ENCODE results near the gene PAPPA2.

The PAPPA2 gene

DNA sequence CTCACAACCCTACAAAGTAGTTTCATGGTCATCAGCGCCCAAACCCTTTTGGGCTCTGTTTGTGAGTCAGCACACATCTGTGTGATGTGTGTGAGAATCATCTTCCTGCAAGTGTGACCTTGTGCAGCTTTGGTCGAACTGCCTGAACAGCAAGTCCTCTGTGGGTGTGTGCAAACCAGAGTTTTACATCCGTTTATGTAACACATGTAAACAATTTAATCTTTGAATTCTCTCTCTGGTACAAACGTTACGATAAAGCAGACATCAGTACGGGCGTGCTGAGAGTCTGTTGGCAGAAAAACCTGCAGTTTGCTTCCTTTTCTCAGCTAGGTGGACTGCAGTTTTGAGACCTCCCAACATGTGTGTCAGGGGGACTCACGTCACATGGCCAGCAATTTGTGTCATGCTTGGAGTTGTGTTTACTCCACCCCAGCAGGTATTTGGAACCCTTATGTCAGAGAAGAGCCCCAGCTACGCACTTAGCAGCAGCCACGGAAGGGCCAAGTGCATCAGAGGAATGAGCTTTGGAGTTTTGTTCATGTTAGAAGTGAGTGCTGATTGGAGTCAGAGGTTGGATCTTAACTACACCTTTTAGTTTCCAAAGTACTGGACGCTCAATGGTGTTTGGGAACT, 230.8 kb downstream of the PAPPA2 start:
- Histone ChIP-seq H3K4me2 (ENCODE audit: low read depth, low read length) (no peak overlapping the region), H3K4me3 (ENCODE audit: low read length) (no peak overlapping the region), H3K27ac (ENCODE audit: low read length) (no peak overlapping the region), H4K20me1 (ENCODE audit: insufficient read depth, low read length) (no peaks in the 10 kb centered on the region), H3K4me1 (ENCODE audit: low read length) (peaks cover 21% of the 10 kb centered on the region), H3F3A (ENCODE audit: insufficient read depth, low read length) (no peaks in the 10 kb centered on the region), H3K9ac (ENCODE audit: low read length) (no peak overlapping the region), H2AFZ (ENCODE audit: low read length) (no peak overlapping the region), H3K79me2 (ENCODE audit: low read length) (no peaks in the 10 kb centered on the region), H3K27me3 (replicated peaks; ENCODE audit: insufficient read depth, low read length) (no peaks in the 10 kb centered on the region), H3K36me3 (replicated peaks; ENCODE audit: insufficient read depth, low read length) (no peaks in the 10 kb centered on the region), H3K9me2 (replicated peaks; ENCODE audit: insufficient read depth, low read length) (no peaks in the 10 kb centered on the region), H3K9me3 (replicated peaks; ENCODE audit: insufficient read depth, low read length) (no peaks in the 10 kb centered on the region)
- no peak for DNase-seq
- TF ChIP-seq, protein P1, sequence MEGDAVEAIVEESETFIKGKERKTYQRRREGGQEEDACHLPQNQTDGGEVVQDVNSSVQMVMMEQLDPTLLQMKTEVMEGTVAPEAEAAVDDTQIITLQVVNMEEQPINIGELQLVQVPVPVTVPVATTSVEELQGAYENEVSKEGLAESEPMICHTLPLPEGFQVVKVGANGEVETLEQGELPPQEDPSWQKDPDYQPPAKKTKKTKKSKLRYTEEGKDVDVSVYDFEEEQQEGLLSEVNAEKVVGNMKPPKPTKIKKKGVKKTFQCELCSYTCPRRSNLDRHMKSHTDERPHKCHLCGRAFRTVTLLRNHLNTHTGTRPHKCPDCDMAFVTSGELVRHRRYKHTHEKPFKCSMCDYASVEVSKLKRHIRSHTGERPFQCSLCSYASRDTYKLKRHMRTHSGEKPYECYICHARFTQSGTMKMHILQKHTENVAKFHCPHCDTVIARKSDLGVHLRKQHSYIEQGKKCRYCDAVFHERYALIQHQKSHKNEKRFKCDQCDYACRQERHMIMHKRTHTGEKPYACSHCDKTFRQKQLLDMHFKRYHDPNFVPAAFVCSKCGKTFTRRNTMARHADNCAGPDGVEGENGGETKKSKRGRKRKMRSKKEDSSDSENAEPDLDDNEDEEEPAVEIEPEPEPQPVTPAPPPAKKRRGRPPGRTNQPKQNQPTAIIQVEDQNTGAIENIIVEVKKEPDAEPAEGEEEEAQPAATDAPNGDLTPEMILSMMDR (IDR thresholded peaks at IDR 0.05; ENCODE audit: low read length): no peak

DNA sequence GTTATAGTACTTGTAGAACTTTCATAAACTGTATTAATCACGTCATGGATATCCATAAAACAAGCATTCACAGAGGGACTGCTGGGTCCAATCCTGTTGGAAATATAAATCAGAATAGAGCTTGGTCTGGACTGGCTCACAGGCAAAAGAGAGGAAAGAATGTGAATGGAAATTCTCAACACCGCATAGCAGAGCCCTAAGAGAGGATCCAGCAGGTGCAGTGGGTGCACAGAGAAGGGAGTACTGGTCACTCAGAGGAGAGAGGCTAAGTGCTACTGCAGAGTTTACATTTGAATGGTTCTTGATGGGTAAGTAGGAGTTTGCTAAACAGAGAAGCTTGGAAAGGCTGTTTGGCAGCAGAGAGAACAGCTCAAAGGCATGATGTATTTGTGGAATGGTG, 231.7 kb downstream of the PAPPA2 start:
- no peak for DNase-seq
- no peak overlapping the region for H2AFZ ChIP-seq (ENCODE audit: low read length)
- H3K9me2 ChIP-seq (replicated peaks; ENCODE audit: insufficient read depth, low read length): no peaks in the 10 kb centered on the region
- no peaks in the 10 kb centered on the region for H3F3A ChIP-seq (ENCODE audit: insufficient read depth, low read length)
- H3K27ac ChIP-seq (ENCODE audit: low read length): no peak overlapping the region
- H3K9ac ChIP-seq (ENCODE audit: low read length): no peak overlapping the region
- H3K9me3 ChIP-seq (replicated peaks; ENCODE audit: insufficient read depth, low read length): no peaks in the 10 kb centered on the region
- TF ChIP-seq EZH2 (optimal IDR thresholded peaks at IDR 0.05; ENCODE audit: low read depth, low read length) (no peak), EZH2phosphoT487 (IDR thresholded peaks at IDR 0.05; ENCODE audit: low read length) (no peak)
- TF ChIP-seq, protein P1 (IDR thresholded peaks at IDR 0.05; ENCODE audit: low read length): no peak
- peaks cover 21% of the 10 kb centered on the region for H3K4me1 ChIP-seq (ENCODE audit: low read length)
- no peak overlapping the region for H3K4me2 ChIP-seq (ENCODE audit: low read depth, low read length)
- no peak overlapping the region for H3K4me3 ChIP-seq (ENCODE audit: low read length)
- H3K36me3 ChIP-seq (replicated peaks; ENCODE audit: insufficient read depth, low read length): no peaks in the 10 kb centered on the region
- H3K79me2 ChIP-seq (ENCODE audit: low read length): no peaks in the 10 kb centered on the region
- no peaks in the 10 kb centered on the region for H3K27me3 ChIP-seq (replicated peaks; ENCODE audit: insufficient read depth, low read length)
- H4K20me1 ChIP-seq (ENCODE audit: insufficient read depth, low read length): no peaks in the 10 kb centered on the region

DNA sequence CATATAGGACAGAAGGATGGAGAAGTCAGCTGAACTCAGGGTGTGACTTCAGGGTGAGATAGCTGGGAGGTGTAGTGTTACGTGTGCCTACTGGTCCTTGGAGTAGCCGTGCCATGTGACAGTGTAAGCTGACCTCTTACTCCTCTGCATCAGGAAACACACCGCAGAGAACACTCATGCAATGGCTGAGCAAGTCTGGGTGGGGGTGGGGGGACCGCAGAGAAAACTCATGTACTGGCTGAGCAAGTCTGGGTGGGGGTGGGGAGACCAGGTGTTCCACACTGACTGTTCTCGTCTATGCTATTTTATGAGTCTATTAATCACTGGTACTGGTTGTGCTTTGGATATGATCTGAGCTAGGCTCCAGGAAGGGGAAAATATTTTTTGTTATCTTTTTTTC, 233.1 kb downstream of the PAPPA2 start:
- H2AFZ ChIP-seq (ENCODE audit: low read length): no peak overlapping the region
- no peaks in the 10 kb centered on the region for H3K27me3 ChIP-seq (replicated peaks; ENCODE audit: insufficient read depth, low read length)
- H3K79me2 ChIP-seq (ENCODE audit: low read length): no peaks in the 10 kb centered on the region
- H3K36me3 ChIP-seq (replicated peaks; ENCODE audit: insufficient read depth, low read length): no peaks in the 10 kb centered on the region
- no peak overlapping the region for H3K27ac ChIP-seq (ENCODE audit: low read length)
- no peaks in the 10 kb centered on the region for H4K20me1 ChIP-seq (ENCODE audit: insufficient read depth, low read length)
- TF ChIP-seq EZH2phosphoT487 (IDR thresholded peaks at IDR 0.05; ENCODE audit: low read length) (no peak), EZH2 (optimal IDR thresholded peaks at IDR 0.05; ENCODE audit: low read depth, low read length) (no peak)
- DNase-seq: peak; percentile 53
- peaks cover 26% of the 10 kb centered on the region for H3K4me1 ChIP-seq (ENCODE audit: low read length)
- no peak overlapping the region for H3K4me3 ChIP-seq (ENCODE audit: low read length)
- no peak overlapping the region for H3K4me2 ChIP-seq (ENCODE audit: low read depth, low read length)
- H3K9me3 ChIP-seq (replicated peaks; ENCODE audit: insufficient read depth, low read length): no peaks in the 10 kb centered on the region
- H3K9ac ChIP-seq (ENCODE audit: low read length): no peak overlapping the region
- H3F3A ChIP-seq (ENCODE audit: insufficient read depth, low read length): no peaks in the 10 kb centered on the region
- H3K9me2 ChIP-seq (replicated peaks; ENCODE audit: insufficient read depth, low read length): no peaks in the 10 kb centered on the region

DNA sequence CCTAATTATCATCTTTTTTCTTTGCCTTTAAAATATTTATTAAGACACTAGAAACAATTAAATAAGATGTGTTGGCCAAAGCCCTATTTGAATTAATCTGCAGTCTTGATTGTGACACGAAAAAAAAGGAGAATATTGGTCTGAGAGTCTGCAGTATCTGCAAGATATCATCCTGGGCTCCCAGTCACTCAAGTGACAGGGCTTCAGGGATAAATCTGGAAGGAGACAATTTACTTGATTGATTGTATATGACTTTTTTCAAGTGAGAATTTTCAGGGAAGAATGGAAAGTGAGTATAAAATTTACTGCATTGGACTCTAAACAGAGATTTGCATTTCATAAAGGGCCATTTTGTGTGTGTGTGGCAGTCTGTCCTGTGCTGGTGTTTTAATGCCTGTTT, 233.7 kb downstream of the PAPPA2 start:
- no peaks in the 10 kb centered on the region for H3K9me2 ChIP-seq (replicated peaks; ENCODE audit: insufficient read depth, low read length)
- no peak overlapping the region for H3K4me3 ChIP-seq (ENCODE audit: low read length)
- H3K4me1 ChIP-seq (ENCODE audit: low read length): peaks cover 26% of the 10 kb centered on the region
- H4K20me1 ChIP-seq (ENCODE audit: insufficient read depth, low read length): no peaks in the 10 kb centered on the region
- H3K27me3 ChIP-seq (replicated peaks; ENCODE audit: insufficient read depth, low read length): no peaks in the 10 kb centered on the region
- no peak overlapping the region for H2AFZ ChIP-seq (ENCODE audit: low read length)
- DNase-seq: no peak
- H3K9me3 ChIP-seq (replicated peaks; ENCODE audit: insufficient read depth, low read length): no peaks in the 10 kb centered on the region
- no peaks in the 10 kb centered on the region for H3K79me2 ChIP-seq (ENCODE audit: low read length)
- 0 out of 2 replicates have a peak, but pooled peaks cover 3% of the 10 kb centered on the region for H3F3A ChIP-seq (ENCODE audit: insufficient read depth, low read length)
- no peak overlapping the region for H3K9ac ChIP-seq (ENCODE audit: low read length)
- no peak overlapping the region for H3K27ac ChIP-seq (ENCODE audit: low read length)
- no peak for TF ChIP-seq EZH2 (optimal IDR thresholded peaks at IDR 0.05; ENCODE audit: low read depth, low read length)
- no peak for TF ChIP-seq EZH2phosphoT487 (IDR thresholded peaks at IDR 0.05; ENCODE audit: low read length)
- TF ChIP-seq, protein P1 (IDR thresholded peaks at IDR 0.05; ENCODE audit: low read length): no peak
- H3K4me2 ChIP-seq (ENCODE audit: low read depth, low read length): no peak overlapping the region
- no peaks in the 10 kb centered on the region for H3K36me3 ChIP-seq (replicated peaks; ENCODE audit: insufficient read depth, low read length)

Measured in MM.1S (cell line).